NK-92 treated with Interleukin-12 subunit alpha and Interleukin-12 subunit beta, amount 100 ng/mL, for 24 hours (cell line): ENCODE data around the gene TIMM9.
"Not testable (repeated sequence)": the region's sequence is repeated elsewhere in the genome, so short reads cannot be mapped to it uniquely, and the experiment has no call there.

ENCODE experiments used
- DNase-seq: peaks from one replicate; lab custom pipeline; 2025; lab: John Stamatoyannopoulos, UW

TIMM9 gene

DNA sequence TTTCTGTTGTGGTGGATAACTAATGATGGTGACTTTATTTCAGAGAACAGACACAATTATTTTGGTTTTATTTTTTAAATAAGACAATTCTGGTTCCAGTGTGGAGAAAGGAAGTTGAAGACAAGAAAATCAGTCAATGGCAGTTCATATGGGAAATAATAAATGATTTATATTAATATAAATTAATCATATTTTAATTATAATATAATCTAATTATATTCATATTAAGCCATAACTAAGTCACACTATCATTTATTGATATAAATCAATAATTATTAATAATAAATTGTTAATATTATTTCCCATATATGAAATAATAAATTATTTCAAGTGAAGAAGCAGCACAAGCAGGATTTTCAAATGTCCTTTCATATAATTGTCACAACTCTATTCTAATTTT lies 28.8 kb downstream of the TIMM9 start:
- DNase-seq: no peak

DNA sequence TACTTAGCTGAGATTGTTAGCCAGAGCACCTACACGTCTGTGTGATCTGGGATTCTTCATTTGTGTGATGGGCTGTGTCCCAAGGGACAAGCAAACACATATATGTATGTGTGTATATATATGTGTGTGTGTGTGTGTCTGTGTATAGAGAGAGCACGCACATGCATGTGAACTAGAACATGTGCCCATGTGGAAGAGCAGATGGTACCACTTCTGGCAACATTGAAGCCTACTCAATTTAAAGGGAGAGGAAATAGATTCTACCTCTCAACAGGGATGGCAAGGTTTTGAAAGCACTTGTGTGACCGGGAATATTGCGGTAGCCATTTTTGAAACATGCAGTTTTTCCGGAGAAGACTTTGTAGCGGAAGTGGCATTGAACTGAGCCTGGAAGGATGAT lies 30.2 kb downstream of the TIMM9 start:
- DNase-seq: no peak

DNA sequence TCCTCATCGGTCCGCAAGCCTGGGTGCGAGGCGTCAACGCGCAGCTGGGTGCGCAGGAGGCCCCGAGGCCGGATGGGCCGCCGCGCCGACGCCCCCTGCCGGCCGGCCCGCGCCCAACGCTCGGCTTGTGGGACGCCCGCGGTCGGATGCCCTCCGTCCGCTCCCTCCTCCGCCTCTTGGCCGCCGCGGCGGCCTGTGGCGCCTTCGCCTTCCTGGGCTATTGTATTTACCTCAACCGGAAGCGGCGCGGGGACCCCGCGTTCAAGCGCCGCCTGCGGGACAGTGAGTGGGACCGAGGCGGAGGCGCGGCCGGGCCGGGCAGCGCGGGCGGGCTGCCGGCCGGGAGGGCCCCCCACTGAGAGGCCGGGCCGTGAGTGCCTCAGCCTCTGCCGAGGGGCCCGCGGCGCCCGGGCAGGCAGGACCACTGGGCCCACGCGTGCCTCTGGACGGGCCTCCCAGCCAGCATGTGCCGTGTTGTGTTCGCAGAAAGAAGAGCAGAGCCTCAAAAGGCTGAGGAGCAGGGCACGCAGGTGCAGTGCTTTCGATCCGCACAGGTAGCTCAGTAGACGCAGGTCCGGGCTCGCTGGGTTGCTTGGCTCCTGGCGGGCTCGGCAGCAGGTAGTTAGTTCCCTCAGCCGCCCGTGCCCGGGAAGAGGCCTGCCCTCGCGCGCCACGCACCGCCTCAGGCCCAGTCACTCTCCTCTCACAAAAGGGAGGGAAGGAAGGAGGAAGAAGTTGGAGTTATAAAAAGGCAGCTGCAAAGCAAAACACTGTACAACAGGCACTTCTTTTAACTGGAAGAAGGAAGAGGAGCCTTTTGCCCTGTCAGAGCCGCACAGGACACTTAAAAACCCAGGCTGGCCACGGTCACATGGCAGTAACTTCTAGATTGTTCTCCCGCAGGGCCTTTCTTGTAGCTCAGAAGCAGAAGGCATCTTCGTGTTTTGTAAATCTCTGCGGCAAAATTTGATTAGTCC lies 31.2 kb downstream of the TIMM9 start, which contains the start of gene TOMM20L:
TOMM20L (plus strand) TSS at position 119 of the 977 bp plus-strand sequence; CDS start at position 147, 28 bp downstream.
- peak; percentile 64 for DNase-seq

DNA sequence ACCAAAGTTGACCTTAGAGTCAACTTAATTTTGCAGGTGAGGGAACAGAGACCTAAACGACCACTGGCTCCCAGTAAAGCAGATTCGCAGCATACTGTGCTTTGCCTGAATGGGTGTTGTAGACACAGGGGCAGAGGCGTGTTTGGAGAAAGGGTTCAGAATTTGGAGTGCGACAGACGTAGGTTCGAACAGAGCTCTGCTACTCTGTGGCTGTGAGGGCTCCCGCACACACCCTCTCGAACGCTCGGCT lies 31.8 kb downstream of the TIMM9 start:
- DNase-seq: no peak

DNA sequence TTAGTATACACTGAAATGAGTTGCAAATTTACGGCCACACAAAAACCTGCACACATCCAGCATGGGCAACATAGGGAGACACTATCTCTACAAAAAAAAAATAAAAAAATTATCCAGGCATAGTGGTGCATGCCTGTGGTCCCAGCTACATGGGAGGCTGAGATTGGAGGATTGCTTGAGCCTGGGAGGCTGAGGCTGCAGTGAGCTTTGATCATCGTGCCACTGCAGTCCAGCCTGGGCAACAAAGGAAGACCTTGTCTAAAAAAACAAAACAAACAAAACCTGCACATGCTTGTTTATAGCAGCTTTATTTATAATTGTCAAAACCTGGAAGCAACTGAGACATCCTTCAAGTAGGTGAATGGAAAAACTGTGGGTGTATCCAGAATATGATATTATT lies 36.5 kb downstream of the TIMM9 start:
- DNase-seq: no peak

DNA sequence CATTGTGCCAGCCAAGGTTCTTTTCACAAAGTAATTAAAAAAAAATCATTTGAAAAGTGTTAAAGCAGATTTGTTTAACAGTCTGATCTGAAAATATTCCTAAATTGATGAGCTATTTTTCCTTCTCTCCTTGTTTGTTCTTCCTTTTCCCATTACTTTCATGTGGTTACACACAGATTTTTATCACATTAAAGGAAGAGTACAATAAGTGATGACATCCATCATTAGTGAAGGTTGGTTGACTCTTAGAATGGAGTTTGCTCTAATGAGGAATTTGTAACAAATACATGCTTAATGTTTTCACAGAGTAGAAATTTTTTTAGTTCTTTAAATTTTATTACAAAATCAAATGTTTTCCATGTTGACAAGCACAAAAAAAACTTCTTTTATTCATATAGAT lies 50.5 kb downstream of the TIMM9 start:
- DNase-seq: no peak

DNA sequence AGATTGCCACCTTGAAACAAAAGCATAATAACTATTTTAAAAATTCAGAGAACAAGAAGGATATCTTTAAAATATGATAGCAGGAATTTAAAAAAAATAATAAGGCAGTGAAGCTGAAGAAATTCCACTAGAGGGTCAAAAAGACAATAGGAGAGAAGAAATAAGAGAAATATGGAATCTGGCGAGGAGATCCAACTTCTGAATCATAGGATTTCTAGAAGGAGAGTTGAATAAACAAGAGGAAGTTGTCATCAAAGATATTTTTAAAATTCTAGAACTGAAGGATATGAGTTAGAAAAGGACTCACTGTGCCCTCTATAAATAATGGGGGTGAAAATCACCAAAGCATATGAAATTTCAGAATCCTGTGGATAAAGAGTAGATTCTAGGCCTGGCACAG lies 58.4 kb downstream of the TIMM9 start:
- no peak for DNase-seq

DNA sequence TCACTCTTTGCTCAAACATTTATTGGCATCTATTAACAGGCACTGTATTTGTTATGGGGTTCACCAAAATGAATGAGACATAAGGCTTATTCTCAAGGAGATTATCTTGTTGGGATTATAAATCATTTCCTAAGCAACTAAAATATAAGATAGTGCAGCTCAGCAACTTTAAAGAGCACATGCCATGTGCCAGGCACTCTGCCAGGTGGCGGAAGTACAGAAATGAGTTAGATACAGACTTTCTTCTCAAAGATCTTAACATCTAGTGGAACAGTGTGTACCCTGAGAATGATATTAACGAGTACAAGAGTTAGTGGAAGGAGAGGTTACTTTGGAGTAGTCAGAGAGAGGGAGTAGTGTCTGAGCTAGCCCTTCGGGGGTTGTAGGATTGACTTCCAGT lies 60.0 kb downstream of the TIMM9 start:
- no peak for DNase-seq

DNA sequence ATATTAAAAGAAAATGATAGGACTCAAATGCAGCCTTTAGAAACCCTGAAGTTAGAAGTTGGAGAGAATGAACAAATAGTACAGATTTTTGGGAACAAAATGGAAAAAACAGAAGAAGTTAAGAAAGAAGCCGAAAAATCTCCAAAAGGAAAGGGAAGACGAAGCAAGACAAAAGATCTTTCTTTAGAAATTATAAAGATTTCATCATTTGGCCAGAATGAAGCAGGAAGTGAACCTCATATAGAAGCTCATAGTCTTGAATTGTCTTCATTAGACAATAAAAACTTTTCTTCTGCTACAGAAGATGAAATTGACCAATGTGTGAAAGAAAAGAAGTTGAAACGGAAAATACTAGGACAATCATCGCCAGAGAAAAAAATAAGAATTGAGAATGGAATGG lies 63.0 kb downstream of the TIMM9 start:
- DNase-seq: no peak

DNA sequence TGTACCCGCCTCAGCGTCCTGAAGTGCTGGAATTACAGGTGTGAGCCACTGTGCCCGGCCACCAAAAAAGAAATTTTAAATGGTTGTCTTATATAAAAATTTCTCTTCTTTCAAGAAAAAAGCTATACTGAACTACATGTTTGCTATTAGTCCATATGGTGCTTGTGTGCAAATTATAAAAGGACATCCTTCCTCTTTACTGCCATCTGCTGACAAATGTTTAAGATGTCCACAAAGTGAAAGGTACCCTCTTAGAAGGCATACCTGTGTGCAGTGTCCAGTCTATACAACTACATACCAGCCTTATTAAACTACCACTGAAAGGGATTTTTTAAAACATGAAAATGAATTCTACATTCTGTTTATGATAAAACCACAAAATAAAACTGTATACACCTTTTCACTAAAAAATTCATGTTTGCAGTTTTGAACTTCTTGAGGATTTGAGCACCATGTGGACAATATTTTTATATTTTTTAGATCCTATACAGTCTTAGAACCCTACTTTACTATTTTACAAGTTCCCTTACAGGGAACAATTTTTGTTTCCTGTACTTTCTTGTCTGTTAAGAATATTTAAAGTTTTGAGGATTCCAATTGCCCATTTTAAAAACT lies 64.4 kb downstream of the TIMM9 start:
- DNase-seq: no peak

DNA sequence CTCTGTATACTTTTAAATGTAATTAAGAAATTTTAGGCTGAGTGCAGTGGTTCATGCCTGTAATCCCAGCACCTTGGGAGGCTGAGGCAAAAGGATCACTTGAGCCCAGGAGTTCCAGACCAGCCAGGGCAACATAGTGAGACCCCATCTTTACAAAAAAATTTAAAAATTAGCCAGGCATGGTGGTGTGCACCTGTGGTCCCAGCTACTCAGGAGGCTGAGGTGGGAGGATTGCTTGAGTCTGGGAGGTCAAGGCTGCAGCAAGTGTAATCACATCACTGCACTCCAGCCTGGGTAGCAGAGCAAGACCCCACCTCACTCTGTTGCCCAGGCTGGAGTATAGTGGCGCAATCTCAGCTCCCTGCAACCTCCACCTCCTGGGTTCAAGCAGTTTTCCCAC lies 65.1 kb downstream of the TIMM9 start:
- not testable (repeated sequence) for DNase-seq
